Testis (tissue), 3 donors: ENCODE data around the gene WWP2. TPM values are rescaled to one million over a fixed set of nuclear protein-coding genes. Genes with fewer than 3 reads are reported as not detected.
A peak's percentile ranks its signal among the peaks of the same experiment; 100 is the strongest.

ENCODE experiments used
- DNase-seq: peaks from one replicate; pipeline ENCODE4 v3.0.0-alpha.2; 2019
- H3K27ac ChIP-seq, 2 donors: fragments of 200-600 bp; sonication (generic); one replicate each; pipeline ENCODE4 v1.5.1; 2019
- H3K27me3 ChIP-seq: fragments of 200-600 bp; sonication (generic); one replicate; pipeline ENCODE4 v1.5.1; 2019
- H3K36me3 ChIP-seq: fragments of 200-600 bp; sonication (generic); one replicate; pipeline ENCODE4 v1.5.1; 2017; ENCODE audit warnings: low read depth; ENCODE audit errors: missing control alignments
- H3K4me1 ChIP-seq: fragments of 200-600 bp; sonication (generic); one replicate; pipeline ENCODE4 v1.5.1; 2019
- H3K4me3 ChIP-seq, 2 donors: fragments of 200-600 bp; sonication (generic); one replicate each; pipeline ENCODE4 v1.5.1; 2017 to 2019
- H3K9me3 ChIP-seq: fragments of 200-600 bp; sonication (generic); one replicate; pipeline ENCODE4 v1.5.1; 2017
- POLR2A ChIP-seq: fragments of 450-650 bp; IDR thresholded peaks from one replicate; pipeline ENCODE4 v1.6.1; 2017; ENCODE audit warnings: antibody characterized with exemption, mild to moderate bottlenecking, moderate library complexity
- WGBS, 2 donors: methylation state at CpG; one replicate each; pipeline ENCODE4 v1.1.5; 2018; 5-methylcytosine and 5-hydroxymethylcytosine counted together
- intact Hi-C: fragments of 100-400 bp; cut with DNase I; formaldehyde crosslinking; loops from one replicate; pipeline ENCODE4 v1.15.1; 2023; ENCODE audit warnings: low total_unique reads
- polyA plus RNA-seq: library from polyadenylated mRNA; stranded (reverse); fragments of 350-450 nt; fragmentation: Illumina TruSeq; extraction: RNeasy Lipid Tissue Mini Kit (QIAGEN cat#74804); gene quantifications from one replicate; pipeline ENCODE4 v1.2.3, GENCODE V29; 2014; ENCODE audit warnings: low read depth, low replicate concordance; ENCODE audit not compliant: insufficient read depth
- total RNA-seq, 2 donors: library from RNA; depleted of rRNA; stranded (reverse); fragments of >200 nt; gene quantifications; one replicate each; pipeline ENCODE4 v1.2.3, GENCODE V29; 2016
- TF ChIP-seq, protein P1 (sequence below), 3 experiments: fragments of 450-650 bp in 2 of 3; fragments of 200-600 bp in 1 of 3; sonication (generic) in 1 of 3; IDR thresholded peaks; one replicate each; pipeline ENCODE4 v1.5.1; 2016 to 2019; ENCODE audit warnings: antibody characterized with exemption in 3 of 3, mild to moderate bottlenecking in 2 of 3, moderate library complexity in 1 of 3

WWP2 gene
- total and polyA plus RNA-seq, 3 donors from 2014 or later: 46.4 to 60.6 (median 57.6) TPM

DNA sequence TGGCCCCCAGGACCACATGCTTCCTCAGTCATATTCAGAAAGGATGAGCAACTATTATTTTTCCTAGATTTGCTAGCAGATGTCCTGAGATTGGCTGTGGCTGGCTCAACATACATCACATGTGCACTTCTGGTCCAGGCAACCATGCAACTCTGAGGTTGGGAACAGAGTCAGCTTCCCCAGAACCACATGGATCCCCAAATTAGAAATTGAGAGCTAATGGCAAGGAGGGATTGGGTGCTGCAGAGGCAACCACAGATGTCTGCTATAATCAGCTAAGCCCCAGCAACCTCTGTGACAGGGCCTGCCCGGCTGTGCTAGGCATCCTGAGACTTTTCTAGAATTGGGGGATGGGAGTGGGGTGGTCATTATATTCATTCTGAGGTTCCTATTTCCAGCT, 155.2 kb downstream of the WWP2 start:
- no peaks in the 10 kb centered on the region for H3K27me3 ChIP-seq
- no peaks in the 10 kb centered on the region for H3K9me3 ChIP-seq
- TF ChIP-seq, protein P1, sequence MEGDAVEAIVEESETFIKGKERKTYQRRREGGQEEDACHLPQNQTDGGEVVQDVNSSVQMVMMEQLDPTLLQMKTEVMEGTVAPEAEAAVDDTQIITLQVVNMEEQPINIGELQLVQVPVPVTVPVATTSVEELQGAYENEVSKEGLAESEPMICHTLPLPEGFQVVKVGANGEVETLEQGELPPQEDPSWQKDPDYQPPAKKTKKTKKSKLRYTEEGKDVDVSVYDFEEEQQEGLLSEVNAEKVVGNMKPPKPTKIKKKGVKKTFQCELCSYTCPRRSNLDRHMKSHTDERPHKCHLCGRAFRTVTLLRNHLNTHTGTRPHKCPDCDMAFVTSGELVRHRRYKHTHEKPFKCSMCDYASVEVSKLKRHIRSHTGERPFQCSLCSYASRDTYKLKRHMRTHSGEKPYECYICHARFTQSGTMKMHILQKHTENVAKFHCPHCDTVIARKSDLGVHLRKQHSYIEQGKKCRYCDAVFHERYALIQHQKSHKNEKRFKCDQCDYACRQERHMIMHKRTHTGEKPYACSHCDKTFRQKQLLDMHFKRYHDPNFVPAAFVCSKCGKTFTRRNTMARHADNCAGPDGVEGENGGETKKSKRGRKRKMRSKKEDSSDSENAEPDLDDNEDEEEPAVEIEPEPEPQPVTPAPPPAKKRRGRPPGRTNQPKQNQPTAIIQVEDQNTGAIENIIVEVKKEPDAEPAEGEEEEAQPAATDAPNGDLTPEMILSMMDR (IDR thresholded peaks at IDR 0.05): no peak
- TF ChIP-seq POLR2A: no peak
- intact Hi-C loops: loop anchor here (10.0 kb wide), 1 partner anchor 53 kb away; no protein-coding TSS in a partner anchor
- H3K27ac ChIP-seq: peak overlapping the region; percentile 51 to 74
- no peak for DNase-seq
- 40 to 67% methylated on average over 1 of the region's 1 CpG for WGBS, 2 donors
- no peaks in the 10 kb centered on the region for H3K36me3 ChIP-seq
- H3K4me3 ChIP-seq: no peak overlapping the region
- H3K4me1 ChIP-seq: peaks cover 20% of the 10 kb centered on the region

DNA sequence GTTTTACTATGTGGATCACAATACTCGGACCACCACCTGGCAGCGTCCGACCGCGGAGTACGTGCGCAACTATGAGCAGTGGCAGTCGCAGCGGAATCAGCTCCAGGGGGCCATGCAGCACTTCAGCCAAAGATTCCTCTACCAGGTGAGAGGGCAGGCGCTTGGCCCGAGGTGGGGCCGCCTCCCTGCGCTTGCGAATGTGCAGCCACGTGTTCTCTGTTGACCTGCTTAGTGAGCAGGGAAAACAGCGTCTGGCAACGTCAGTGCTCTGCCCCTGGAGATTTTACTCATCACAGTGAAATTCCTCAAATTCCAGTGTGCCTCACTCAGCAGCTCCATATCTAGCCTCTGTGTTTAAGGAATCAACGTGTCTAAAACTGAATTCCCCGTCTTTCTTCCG, 155.6 kb downstream of the WWP2 start:
- Histone ChIP-seq H3K27ac (peak overlapping the region; percentile 51 to 74), H3K9me3 (no peaks in the 10 kb centered on the region), H3K27me3 (no peaks in the 10 kb centered on the region), H3K4me1 (peaks cover 20% of the 10 kb centered on the region), H3K4me3 (no peak overlapping the region), H3K36me3 (no peaks in the 10 kb centered on the region)
- WGBS, 2 donors: 46 to 60% methylated on average over 18 to 20 of the region's 20 CpGs
- peak; percentile 89 for DNase-seq
- intact Hi-C loops: loop anchor here (10.0 kb wide), 1 partner anchor 53 kb away; no protein-coding TSS in a partner anchor
- TF ChIP-seq POLR2A: no peak
- TF ChIP-seq, protein P1 (IDR thresholded peaks at IDR 0.05): no peak

- Histone ChIP-seq H3K36me3 (no peaks in the 10 kb centered on the region), H3K4me3 (no peak overlapping the region), H3K9me3 (no peaks in the 10 kb centered on the region), H3K4me1 (peaks cover 20% of the 10 kb centered on the region), H3K27me3 (no peaks in the 10 kb centered on the region), H3K27ac (peak overlapping the region; percentile 16 to 74)
- WGBS, 2 donors: 76 to 86% methylated on average over 1 of the region's 1 CpG
- DNase-seq: no peak
- no peak for TF ChIP-seq POLR2A
- TF ChIP-seq, protein P1 (IDR thresholded peaks at IDR 0.05): no peak
- intact Hi-C loops: loop anchor here (10.0 kb wide), 1 partner anchor 53 kb away; no protein-coding TSS in a partner anchor
Observed at GRCh38 chr16:69918241-69918640, 156.1 kb downstream of the WWP2 start.

GRCh38 chr16:69921127-69921526, 159.0 kb downstream of the WWP2 start:
- Histone ChIP-seq H3K27ac (no peak overlapping the region), H3K4me3 (no peak overlapping the region), H3K27me3 (no peaks in the 10 kb centered on the region), H3K36me3 (no peaks in the 10 kb centered on the region), H3K4me1 (peaks cover 19% of the 10 kb centered on the region), H3K9me3 (no peaks in the 10 kb centered on the region)
- WGBS, 2 donors: 56 to 74% methylated on average over 2 of the region's 2 CpGs
- intact Hi-C loops: no loop called here
- TF ChIP-seq POLR2A: no peak
- DNase-seq: no peak

- no peak for TF ChIP-seq POLR2A
- TF ChIP-seq, protein P1 (IDR thresholded peaks at IDR 0.05): no peak
- peak overlapping the region in 1 of 2 donors; percentile 38 for H3K27ac ChIP-seq
- no peaks in the 10 kb centered on the region for H3K27me3 ChIP-seq
- no peaks in the 10 kb centered on the region for H3K36me3 ChIP-seq
- H3K4me1 ChIP-seq: peaks cover 18% of the 10 kb centered on the region
- no peaks in the 10 kb centered on the region for H3K9me3 ChIP-seq
- WGBS, 2 donors: 53 to 64% methylated on average over 6 of the region's 6 CpGs
- no peak overlapping the region for H3K4me3 ChIP-seq
- peak; percentile 39 for DNase-seq
- intact Hi-C loops: no loop called here
Observed at GRCh38 chr16:69922200-69922599, 160.1 kb downstream of the WWP2 start.
